ENCODE measurements around the gene SLC9A7.

GRCh38 chrX:46703980-46704379 lies 54.9 kb downstream of the SLC9A7 start:
- TF ChIP-seq CTCF (conservative IDR thresholded peaks at IDR 0.05; ENCODE audit: low read depth, low read length), result no peak
- no peak for TF ChIP-seq EZH2 (IDR thresholded peaks at IDR 0.05; ENCODE audit: low read length, unreplicated experiment)

Data from PC-3 (cell line).